Measurements from ENCODE around the gene ITIH5.
"Not testable (repeated sequence)": the region's sequence is repeated elsewhere in the genome, so short reads cannot be mapped to it uniquely, and the experiment has no call there.

ITIH5 gene
- total RNA-seq = 0 to 0.19 (median 0.05) reads per million in 3 experiments

DNA sequence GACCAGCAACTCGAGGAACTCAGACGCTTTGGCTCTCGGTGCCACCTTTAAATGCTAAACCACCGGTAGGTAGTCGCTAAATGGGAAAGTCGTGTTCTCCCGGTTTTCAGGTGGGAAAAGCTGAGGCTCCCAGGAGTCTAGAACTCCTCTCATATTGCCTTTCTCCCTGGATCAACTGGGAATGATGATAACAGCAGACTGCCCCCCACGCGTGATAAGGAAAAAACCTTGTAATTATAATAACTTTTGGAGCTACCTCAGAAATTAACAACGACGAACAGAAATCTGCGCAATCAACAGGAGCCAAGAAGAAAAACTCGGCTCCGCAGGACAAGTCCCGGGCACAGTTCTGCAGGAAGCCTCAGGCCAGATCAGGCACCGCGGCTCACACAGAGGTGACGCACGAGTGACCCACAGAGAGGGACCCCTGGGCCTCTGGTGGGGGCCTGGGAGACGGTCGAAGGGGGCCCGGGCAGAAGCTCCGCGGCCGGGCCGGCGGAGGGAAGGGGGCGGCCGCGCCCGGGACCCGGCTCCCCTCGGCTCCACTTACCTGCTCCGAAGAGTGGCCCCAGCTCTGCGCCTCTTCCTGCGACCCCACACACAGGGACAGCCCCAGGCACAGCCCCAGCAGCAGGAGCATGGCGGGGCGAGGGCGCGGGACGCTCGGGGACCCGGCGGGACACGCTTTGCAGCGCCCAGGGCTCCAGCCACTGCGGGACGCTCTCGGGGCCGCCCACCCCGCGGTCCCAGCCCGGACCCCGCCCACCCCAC, at the start of gene ITIH5:
Gene ITIH5 (minus strand): TSS at position 714 of the 771 bp plus-strand sequence. CDS start 74 bp downstream, at position 640.
- no peak for DNase-seq

DNA sequence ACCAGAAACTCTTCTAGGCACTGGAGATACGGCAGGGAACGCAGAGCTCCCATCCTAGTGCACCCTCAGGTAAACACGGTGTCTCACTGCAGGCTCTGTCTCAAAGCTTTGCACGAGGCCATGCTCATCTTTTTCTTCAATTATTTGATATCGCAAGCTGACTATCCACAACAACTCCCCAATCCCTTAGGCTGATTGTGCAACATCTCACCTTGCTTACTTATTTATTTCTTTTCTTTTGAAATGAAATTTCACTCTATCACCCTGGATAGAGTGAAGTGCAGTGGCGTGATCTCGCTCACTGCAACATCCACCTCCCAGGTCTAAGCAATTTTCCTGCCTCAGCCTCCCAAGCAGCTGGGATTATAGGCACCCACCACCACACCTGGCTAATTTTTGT, 48.7 kb upstream of the ITIH5 start:
- DNase-seq = no peak

DNA sequence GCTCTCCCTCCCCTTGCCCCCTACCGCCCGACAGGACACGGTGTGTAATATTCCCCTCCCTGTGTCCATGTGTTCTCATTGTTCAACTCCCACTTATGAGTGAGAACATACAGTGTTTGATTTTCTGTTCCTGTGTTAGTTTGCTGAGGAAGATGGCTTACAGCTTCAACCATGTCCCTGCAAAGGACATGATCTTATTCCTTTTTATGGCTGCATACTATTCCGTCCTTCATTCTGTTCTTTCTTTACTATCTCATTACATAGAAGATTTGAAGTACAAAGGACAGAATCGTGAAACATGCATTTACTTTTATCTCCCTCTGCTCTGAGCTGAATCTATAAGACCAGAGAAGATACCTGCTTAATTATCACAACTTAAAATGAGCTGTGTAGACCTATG, 44.3 kb upstream of the ITIH5 start:
- DNase-seq = not testable (repeated sequence)

DNA sequence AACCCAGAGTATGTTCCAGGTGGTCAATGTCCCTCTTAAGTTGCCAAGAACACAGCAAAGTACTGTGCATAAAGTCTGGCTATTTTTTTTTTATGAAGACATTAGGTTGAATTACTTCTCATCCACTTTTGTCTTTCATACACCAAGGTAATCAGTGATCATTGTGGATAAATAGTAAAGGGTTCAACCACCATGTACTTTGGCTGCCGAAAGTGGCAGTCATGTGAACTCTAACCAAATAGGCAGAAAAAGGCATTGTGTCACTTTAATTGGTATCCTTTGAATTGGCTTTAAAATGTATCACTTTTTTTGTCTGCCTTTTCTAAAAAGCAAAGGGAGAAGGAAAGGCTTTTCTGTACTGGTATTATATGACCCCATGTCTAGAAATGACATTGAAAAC, 43.7 kb upstream of the ITIH5 start:
- DNase-seq = no peak

DNA sequence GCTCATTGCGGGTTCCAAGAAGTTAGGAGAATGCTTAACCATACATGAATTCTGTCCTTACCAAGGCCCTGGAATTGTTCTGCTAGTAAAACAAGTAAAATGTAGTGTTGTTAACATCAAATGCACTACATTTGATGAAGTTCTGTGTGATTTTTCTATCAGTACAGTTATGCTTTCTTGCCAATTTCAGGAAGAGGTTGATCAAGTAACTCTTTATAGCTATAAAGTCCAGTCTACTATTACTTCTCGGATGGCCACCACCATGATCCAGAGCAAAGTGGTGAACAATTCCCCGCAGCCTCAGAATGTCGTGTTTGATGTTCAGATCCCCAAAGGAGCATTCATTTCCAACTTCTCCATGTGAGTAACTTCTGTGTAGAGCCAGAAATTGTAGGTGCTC, 42.1 kb upstream of the ITIH5 start:
- DNase-seq = no peak

DNA sequence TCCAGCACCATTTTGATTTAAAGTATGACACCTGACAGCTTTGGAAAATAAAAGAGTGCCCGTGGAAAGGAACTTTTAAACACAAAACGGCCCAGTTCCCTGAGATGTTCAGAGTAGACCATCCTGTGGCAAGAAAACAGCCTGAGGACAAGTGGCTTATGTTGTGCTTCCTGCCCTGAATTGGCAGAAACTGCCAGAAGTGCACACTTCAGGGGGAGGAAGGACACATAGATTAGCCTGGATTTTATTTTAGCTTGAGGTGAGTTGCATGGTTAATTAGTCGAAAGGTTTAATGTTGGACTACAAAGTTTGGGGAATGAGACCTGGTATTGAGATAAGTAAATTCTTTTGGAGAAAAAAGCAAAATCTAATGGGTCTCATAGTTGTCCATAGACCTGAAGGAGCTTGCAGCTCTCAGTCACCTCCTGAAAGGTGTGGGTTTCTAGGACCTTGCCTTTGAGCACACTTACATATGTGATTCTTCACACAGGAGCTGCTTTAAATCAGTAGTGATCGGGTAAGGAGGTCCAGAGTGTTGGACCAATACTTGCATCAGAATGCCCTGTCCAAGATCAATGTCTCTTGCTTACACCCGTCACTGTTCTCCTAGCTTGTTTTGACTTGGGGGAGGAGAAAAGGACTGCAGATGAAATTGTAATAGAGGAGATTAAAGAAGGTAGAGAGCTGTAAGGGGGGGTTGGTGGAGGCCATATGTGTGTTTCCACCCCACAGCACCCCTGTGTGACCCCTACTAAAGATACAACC, 41.3 kb upstream of the ITIH5 start:
- DNase-seq = no peak

DNA sequence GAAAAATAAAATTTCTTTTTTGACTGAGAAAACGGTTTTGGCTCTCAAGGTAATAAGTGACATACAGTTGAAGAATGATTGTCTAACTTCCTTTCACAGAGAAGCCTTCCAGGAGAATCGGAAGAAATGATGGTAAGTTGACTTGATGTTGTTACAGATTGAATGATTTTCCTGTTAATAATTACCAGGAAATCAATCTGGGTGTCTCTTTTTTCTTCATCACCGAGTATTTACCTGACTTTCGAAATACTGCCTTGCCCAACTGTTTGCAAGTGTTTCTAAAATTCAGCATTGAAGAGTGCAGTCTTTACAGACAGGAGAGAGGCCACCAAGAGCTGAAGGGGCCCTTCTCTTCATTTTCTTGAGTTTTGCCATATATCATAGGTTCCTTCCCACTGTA, 40.3 kb upstream of the ITIH5 start:
- DNase-seq = no peak

DNA sequence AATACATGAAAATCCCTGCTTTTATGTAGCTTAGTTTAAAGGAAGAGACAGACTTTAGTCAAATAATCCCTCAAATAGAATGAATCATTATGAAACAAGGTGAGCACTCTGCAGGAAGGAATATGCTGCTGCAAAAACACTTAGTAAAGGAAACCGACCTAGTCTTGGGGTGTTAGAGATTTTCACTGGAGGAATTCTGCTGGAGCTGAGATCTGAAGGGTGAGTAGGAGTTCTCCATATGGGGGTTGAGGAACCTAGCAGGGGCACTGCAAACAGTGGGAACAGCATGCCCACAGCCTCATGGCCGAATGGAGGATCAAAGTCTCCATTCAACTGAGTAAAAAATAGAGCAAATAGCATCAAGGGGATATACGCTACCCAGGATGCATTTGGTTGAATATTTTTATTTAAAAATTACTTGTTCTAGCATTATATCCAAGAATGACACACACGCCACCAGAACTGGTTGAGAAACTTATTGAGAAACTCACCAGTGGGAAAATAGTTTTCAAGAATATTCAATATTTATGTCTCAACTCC, 39.8 kb upstream of the ITIH5 start:
- no peak for DNase-seq

DNA sequence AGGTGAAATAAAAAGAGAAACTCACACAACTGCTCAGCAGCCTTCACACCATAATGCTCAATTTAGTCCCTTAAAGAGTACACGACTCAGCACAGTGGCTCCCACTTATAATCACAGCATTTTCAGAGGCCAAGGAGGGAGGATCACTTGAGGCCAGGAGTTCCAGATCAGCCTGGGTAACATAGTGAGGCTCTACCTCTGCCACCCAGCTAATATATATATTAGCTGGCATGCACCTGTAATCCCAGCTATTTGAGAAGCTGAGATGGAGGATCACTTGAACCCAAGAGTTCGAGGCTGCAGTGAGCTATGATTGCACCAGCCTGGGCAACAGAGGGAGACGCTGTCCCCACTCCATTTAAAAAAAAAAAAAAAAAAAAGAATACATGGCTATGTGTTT, 38.6 kb upstream of the ITIH5 start:
- DNase-seq = no peak

DNA sequence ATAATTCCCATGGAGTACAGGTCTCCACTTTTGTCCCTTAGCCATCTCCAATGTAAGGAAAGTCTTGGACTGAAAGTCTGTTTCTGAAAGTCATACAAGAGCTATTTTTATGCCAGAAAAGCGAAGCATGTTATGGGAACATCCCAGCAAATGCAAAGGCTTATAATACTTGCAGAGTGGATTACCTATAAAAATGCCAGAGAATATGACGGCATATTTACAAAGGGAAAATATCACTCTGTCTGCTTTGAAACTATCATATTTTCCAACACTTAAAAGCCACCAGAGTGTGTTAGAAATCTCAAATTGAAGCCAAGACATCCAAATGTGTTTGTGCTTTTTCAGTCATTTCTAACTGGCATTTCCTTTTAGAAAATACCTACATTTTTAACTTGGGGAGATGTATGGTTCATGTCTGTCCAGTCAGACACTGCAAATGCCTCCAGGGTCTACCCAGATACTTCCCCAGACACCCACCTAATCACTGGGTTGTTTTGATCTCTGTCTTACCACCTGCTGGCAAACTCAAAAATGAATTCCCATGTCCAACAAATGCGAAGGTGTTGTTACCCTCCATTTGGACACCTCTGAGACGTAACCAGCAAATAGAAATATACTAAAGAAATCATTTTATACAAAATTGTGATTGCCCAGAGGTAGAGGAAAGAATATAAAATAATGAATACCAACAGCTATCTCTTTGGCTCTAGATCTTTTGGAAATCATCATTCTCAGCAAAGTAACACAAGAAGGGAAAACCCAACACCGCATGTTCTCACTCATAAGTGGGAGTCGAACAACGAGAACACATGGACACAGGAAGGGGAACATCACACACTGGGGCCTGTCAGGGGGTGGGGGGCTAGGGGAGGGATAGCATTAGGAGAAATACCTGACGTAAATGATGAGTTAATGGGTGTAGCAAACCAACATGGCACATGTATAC, 37.6 kb upstream of the ITIH5 start:
- DNase-seq = no peak

DNA sequence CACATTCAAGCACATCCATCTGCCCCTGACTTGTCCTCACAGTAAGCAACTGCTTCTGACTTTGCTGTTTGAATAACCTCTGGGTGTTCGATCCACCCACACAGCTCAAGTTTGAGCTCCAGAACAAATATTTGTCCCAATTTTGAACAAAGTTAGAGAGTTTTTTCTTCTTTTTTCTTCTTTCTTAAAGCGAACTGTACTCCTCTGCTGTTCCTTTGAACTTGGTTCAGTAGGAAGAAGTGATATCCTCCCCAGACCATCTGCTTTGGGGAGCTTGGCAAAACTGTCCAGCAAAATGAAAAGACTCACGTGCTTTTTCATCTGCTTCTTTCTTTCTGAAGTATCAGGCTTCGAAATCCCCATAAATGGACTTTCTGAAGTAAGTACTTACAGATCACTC, 36.4 kb upstream of the ITIH5 start, which contains the start of gene ITIH2:
Gene ITIH2 (plus strand): TSS at position 177 of the 400 bp plus-strand sequence. CDS start 119 bp downstream, at position 296.
- DNase-seq = no peak

DNA sequence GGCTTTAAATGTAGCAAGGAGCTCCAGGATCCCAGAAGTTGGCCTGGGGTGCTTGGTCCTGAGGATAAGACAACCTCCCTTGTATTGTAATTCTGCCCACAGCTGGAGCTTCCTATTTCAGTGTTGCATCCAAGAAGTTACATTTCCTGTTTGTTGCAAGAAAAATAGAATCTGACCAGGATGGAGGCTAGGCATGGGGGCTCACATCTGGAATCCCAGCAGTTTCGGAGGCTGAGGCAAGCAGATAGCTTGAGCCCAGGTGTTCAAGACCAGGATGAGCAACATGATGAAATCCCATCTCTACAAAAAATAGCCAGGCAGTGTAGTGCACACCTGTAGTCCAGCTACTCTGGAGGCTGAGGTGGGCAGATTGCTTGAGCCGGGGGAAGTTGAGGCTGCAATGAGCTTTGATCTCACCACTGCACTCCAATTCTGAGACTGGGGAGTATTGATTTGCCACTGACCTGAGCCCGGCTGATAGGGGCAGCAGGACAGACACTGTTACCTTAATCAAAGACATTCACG, 35.6 kb upstream of the ITIH5 start:
- no peak for DNase-seq

DNA sequence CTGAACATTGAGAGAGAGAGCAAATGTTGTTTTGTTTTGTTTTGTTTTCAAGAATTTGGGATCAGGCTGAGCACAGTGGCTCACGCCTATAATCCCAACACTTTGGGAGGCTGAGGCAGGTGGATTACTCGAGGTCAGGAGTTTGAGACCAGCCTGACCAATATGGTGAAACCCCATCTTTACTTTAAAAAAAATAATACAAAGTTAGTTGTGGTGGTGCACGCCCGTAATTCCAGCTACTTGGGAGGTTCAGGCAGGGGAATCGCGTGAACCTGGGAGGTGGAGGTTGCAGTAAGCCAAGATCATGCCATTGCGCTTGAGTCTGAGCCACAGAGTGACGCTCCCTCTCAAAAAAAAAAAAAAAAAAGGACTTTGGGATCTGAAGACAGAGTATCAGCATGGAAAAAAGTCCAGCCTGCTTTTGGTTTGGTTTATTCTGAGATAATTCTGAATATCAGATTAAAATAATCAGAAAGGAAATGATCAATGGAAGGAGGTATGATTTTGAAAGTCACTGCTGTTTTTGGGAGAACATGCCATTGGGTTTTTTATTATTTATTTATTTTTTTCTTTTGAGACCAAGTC, 34.5 kb upstream of the ITIH5 start:
- DNase-seq = no peak

DNA sequence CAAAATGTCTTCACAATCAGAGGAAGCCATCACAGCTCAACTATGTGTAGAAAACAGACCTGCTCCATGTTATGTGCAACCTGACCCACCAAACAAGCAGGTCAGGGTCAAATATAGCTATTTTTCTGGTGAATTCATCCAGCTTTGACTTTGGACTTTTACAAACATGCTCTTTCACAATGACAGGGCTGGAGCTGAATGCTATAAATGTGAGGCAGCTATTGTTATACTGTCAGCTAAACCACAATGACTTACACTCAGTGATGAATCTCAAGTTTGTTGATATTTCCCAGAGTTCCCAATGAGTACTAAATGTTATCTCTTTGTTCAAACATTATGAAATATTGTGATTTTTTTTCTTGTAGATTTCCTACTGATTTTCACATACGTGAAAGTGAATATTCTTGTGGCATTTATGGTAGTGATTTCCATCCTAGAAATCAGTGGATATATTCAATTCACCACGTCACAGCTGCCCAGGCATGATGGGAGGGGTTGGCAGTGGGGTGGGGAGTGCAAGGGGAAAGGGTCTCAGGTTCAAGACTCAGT, 33.9 kb upstream of the ITIH5 start:
- no peak for DNase-seq

DNA sequence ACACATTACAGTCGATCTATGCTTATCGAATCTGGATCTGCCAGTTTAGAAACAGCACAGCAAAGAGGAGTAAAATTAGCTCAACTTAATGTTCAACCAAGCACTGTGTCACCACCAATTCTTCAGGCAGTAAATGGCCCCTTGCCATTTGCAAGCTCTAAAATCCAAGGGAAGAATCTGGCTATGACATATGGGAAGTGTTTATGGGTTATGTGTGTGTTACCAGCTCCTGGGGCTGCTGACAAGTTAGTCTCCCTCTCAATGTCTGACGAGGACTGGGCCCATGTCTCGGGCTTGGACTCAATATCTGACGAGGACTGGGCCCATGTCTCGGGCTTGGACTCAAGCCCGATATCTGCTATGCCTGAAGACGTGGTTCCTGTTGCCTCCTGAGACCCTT, 30.7 kb upstream of the ITIH5 start:
- no peak for DNase-seq

DNA sequence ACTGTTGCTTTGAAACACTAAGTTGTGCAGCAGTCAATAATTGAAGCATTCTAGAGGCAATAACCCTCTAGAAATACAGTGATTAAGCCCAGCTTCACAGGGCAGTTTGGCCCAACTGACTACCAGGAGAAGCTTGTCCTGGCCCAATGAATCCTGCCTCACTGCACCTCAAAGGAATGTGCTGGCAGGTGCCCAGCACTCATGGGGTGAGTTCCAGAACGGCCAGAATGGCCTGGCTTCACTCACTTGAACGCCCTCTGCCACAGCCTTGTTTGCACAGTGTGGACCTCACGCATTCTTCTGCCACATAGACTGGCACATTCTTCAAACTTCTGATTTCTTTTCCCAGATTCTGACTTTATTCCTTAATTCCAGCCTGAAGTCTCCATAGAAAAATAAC, 29.8 kb upstream of the ITIH5 start:
- no peak for DNase-seq

DNA sequence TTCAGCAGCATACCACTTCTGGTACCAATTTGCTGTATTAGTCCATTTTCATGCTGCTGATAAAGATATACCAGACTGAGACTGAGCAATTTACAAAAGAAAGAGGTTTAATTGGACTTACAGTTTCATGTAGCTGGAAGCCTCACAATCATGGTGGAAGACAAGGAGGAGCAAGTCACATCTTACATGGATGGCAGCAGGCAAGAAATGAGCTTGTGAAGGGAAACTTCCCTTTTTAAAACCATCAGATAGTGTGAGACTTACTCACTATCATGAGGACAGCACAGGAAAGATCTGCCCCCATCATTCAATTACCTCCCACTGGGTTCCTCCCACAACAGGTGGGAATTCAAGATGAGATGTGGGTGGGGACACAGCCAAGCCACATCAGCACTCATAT, 26.4 kb upstream of the ITIH5 start:
- not testable (repeated sequence) for DNase-seq

DNA sequence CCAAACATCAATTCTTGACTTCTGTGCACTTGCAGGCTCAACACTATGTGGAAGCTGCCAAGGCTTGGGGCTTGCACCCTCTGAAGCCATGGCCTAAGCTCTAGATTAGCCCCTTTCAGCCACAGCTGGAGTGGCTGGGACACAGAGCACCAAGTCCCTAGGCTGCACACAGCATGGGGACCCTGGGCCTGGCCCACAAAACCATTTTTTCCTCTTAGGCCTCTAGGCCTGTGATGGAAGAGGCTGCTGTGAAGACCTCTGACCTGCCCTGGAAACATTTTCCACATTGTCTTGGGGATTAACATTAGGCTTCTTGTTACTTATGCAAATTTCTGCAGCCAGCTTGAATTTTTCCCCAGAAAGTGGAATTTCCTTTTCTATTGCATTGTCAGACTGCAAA, 25.6 kb upstream of the ITIH5 start:
- not testable (repeated sequence) for DNase-seq

DNA sequence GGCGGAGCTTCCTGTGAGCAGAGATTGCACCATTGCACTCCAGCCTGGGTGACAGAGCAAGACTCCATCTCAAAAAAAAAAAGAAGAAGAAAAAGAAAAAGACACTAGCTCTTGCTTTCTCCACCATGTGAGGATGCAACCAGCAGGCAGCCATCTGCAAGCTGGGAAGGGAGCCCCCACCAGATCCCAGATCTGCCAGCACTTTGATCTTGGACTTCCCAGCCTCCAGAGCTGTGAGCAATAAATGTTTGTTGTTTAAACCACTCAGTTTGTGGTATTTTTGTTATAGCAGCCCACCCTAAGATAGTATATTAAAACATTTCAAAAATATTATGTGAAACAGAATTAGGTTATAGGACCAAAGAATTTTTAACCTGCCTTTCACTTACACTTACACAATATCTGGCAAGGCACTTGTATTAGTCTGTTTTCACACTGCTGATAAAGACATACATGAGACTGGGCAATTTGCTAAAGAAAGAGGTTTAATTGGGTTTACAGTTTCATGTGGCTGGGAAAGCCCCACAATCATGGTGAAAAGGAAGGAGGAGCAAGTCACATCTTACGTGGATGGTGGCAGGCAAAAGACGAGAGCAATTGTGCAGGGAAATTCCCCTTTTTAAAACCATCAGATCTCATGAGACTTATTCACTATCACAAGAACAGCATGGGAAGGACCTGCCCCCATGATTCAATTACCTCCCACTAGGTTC, 24.3 kb upstream of the ITIH5 start:
- DNase-seq = not testable (repeated sequence)

DNA sequence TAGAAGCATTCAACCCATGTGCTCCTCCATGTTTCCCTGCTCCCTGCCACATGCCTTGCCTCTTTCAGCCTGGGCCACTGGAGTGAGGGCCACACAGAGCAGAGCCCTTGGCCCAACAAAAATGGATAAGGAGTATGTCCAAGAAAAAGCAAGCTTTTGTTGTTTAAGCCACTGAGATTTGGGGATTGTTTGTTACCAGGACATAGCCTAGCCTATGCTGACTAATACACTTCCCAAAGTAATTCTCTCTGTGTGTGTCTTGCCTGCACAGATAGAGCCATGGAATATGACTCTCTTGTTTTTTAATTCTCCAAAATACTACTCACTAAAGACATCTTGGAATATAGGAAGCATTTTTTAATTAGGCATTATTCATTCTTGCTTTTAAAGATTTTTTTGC, 22.8 kb upstream of the ITIH5 start:
- DNase-seq = no peak

Data from central memory CD4-positive, alpha-beta T cell (primary cell).